A172 (cell line): ENCODE data around the gene CALCOCO1. TPM values are rescaled to one million over a fixed set of nuclear protein-coding genes. Genes with fewer than 3 reads are reported as not detected.

Experiments used
- DNase-seq: peaks from one replicate; pipeline ENCODE4 v3.0.0-alpha.2; 2015; ENCODE audit warnings: low spot score
- total RNA-seq: library from RNA; depleted of rRNA; stranded (reverse); fragments of >200 nt; shearing (Covaris generic); gene quantifications from 2 replicates; pipeline ENCODE4 v1.2.3, GENCODE V29; 2014; rRNA removed

Gene CALCOCO1
- total RNA-seq, 1 experiment from 2014 or later: 36.8 TPM

DNA sequence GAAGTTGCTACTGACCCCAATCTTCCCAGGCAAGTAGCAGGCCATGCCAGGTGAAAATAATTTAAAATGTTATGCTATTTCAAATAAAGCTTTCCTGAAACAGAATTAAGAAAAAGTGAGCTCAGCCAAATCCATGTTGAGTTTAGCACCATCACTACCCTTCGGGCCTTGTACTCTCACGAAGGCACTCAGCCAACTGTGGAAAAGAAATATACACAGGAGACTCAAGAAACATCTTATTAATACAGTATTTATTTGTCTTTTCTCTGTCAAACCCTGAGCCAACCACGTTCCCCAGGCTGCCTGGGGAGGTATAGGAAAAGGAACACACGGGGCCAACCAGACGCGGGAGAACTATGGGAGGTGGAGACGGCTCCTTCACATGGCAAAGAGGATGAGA, 62.3 kb downstream of the CALCOCO1 start:
- no peak for DNase-seq

DNA sequence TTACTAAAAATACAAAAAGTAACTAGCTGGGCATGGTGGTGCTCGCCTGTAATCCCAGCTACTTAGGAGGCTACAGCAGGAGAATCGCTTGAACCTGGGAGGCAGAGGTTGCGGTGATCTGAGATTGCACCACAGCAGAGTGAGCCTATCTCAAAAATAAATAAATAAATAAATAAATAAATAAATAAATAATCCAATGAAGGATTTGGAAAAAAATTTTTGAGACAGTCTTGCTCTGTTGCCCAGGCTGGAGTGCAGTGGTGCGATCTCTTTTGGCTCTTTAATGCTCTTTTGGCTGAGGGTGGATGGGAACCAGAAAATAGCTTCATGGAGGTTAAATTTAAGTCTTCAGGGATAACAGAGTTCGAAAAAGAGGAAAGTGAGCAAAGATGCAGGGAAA, 63.1 kb downstream of the CALCOCO1 start:
- DNase-seq: no peak

DNA sequence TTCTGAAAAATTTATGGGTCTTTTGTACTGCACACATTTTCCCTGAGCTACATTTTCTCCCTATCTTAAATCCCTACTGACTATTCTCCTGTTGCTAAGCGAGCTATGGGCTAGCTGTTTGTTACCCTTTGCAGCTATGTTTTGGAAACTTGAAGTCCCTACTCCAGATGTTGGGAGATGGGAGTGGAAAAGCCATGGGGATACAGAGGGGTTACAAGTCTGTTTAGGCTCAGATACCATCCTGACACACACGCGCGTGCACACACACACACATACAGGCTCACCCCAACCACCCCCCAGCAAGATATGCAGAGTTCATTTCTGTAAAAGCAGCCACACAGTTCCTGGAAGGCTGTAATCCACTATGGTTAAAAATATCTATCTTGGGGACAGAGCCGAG, 67.2 kb downstream of the CALCOCO1 start:
- no peak for DNase-seq

DNA sequence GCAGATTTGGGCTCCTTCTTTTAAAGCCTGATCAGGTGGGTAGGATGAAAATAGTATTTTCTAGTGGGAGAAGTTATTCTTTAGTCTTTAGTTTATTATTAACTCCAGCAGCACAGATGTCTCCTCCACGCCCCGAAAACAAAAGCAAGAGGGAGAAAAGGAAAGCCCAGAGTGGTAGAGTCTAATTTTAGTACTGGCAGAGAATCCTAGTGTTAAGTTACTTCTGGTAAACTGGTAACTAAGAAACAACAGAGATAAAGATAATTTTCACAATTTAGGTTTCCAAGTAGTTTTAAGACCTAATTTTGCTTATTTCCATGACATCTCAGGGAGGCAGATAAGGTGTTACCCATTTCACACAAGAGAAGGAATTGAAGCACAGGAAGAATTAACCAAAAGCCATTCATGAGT, 67.7 kb downstream of the CALCOCO1 start:
- DNase-seq: no peak

DNA sequence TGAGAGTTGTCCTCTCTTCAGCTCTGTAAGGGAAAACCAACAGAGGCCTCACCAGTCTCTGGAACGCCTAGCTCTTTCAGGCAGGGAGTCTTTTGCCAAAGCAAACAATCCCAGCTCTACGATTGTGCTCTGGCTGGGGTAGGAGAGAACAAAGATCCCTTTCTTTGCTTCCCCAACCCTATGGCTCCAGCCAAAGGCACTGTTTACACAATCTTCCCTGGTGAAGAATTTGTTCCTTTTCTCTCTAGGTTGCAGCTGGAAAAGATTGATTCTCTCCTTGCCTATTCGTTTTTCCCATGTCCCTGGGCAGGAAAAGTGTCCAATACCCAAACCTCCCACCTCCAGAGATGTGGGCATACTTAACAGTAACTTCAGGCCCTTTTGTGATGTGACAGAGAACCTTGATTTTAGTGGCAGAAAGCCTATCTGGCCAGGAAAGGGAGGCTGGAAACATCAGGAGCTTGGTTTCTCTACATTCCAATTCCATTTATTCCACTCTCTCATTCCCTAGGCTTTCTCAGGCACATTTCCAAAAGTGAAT, 68.2 kb downstream of the CALCOCO1 start:
- peak; percentile 68 for DNase-seq

Other genes starting within 250 kb of the CALCOCO1 start
- 14.0 and 14.7 TPM in 2 replicates for gene MAP3K12, start 228.0 kb downstream of the CALCOCO1 start, total RNA-seq
- gene TARBP2, start 226.2 kb downstream of the CALCOCO1 start, total RNA-seq: 53.2 and 60.0 TPM in 2 replicates
- not detected in 2 replicates for gene NPFF, start 220.0 kb downstream of the CALCOCO1 start, total RNA-seq
- gene ATF7, start 101.1 kb downstream of the CALCOCO1 start, total RNA-seq: 3.9 and 9.2 TPM in 2 replicates
- 393 and 458 TPM in 2 replicates for gene ATP5MC2, start 51.4 kb downstream of the CALCOCO1 start, total RNA-seq
- gene CISTR, start 24.5 kb upstream of the CALCOCO1 start, total RNA-seq: not detected in 2 replicates
- gene HOXC13, start 211.4 kb upstream of the CALCOCO1 start, total RNA-seq: 7.5 and 8.9 TPM in 2 replicates
- gene HOXC12, start 227.5 kb upstream of the CALCOCO1 start, total RNA-seq: not detected in 2 replicates
- 1.0 and 2.3 TPM in 2 replicates for gene HOXC11, start 245.7 kb upstream of the CALCOCO1 start, total RNA-seq
- gene HOTAIR, start 247.5 kb upstream of the CALCOCO1 start, total RNA-seq: 8.4 and 9.8 TPM in 2 replicates